Trophoblast cell (in vitro differentiated cells and primary cell): ENCODE measurements around the gene PHACTR1.

Experiments used
- DNase-seq, 2 donors: peaks; one replicate each; pipeline ENCODE4 v3.0.0-alpha.2; 2016
- H2AFZ ChIP-seq: 2 replicates; pipeline ENCODE4 v1.6.1; 2013; ENCODE audit warnings: low read length, moderate library complexity, mild to moderate bottlenecking; ENCODE audit not compliant: insufficient read depth, poor library complexity
- H2AK5ac ChIP-seq: 2 replicates; pipeline ENCODE4 v1.6.1; 2013; ENCODE audit warnings: mild to moderate bottlenecking, low read length
- H2BK120ac ChIP-seq: 2 replicates; pipeline ENCODE4 v1.6.1; 2013; ENCODE audit warnings: low read length, mild to moderate bottlenecking, moderate library complexity; ENCODE audit not compliant: insufficient read depth, poor library complexity
- H2BK12ac ChIP-seq: 2 replicates; pipeline ENCODE4 v1.6.1; 2013; ENCODE audit warnings: mild to moderate bottlenecking, low read length, moderate library complexity
- H2BK5ac ChIP-seq: 2 replicates; pipeline ENCODE4 v1.6.1; 2013; ENCODE audit warnings: low read length, low read depth, moderate library complexity, mild to moderate bottlenecking; ENCODE audit not compliant: poor library complexity
- H3K14ac ChIP-seq: 2 replicates; pipeline ENCODE4 v1.6.1; 2013; ENCODE audit warnings: mild to moderate bottlenecking, low read length
- H3K18ac ChIP-seq: 2 replicates; pipeline ENCODE4 v1.6.1; 2013; ENCODE audit warnings: mild to moderate bottlenecking, low read length
- H3K23ac ChIP-seq: 2 replicates; pipeline ENCODE4 v1.6.1; 2013; ENCODE audit warnings: low read length
- H3K27ac ChIP-seq: 2 replicates; pipeline ENCODE4 v1.5.1; 2013; ENCODE audit warnings: low read depth, mild to moderate bottlenecking, inconsistent platforms, low read length, moderate library complexity
- H3K27me3 ChIP-seq: 2 replicates; pipeline ENCODE4 v1.6.1; 2013; ENCODE audit warnings: inconsistent platforms, mild to moderate bottlenecking, low read length, moderate library complexity; ENCODE audit not compliant: insufficient read depth
- H3K36me3 ChIP-seq, 2 experiments: 1 replicate in 1 of 2; 2 replicates in 1 of 2; pipeline ENCODE4 v1.6.1; 2013; ENCODE audit warnings: low read length in 2 of 2, mild to moderate bottlenecking in 2 of 2, moderate library complexity in 1 of 2; ENCODE audit not compliant: insufficient read depth in 2 of 2, control insufficient read depth in 1 of 2
- H3K4ac ChIP-seq: 2 replicates; pipeline ENCODE4 v1.6.1; 2013; ENCODE audit warnings: low read depth, mild to moderate bottlenecking, low read length, moderate library complexity
- H3K4me1 ChIP-seq, 2 experiments: 1 replicate in 1 of 2; 2 replicates in 1 of 2; pipeline ENCODE4 v1.6.1; 2013; ENCODE audit warnings: low read length in 2 of 2, mild to moderate bottlenecking in 2 of 2, moderate library complexity in 1 of 2; ENCODE audit not compliant: insufficient read depth in 2 of 2, control insufficient read depth in 1 of 2
- H3K4me2 ChIP-seq: 2 replicates; pipeline ENCODE4 v1.6.1; 2013; ENCODE audit warnings: inconsistent platforms, mild to moderate bottlenecking, low read length, moderate library complexity
- H3K4me3 ChIP-seq: 2 replicates; pipeline ENCODE4 v1.5.1; 2013; ENCODE audit warnings: mild to moderate bottlenecking, low read depth, low read length, inconsistent platforms
- H3K79me1 ChIP-seq: one replicate; pipeline ENCODE4 v1.6.1; 2013; ENCODE audit warnings: low read length
- H3K79me2 ChIP-seq: 2 replicates; pipeline ENCODE4 v1.6.1; 2013; ENCODE audit warnings: low read length, mild to moderate bottlenecking; ENCODE audit not compliant: control insufficient read depth, insufficient read depth, poor library complexity
- H3K9ac ChIP-seq: 2 replicates; pipeline ENCODE4 v1.6.1; 2013; ENCODE audit warnings: mild to moderate bottlenecking, low read length
- H3K9me3 ChIP-seq: 2 replicates; pipeline ENCODE4 v1.6.1; 2013; ENCODE audit warnings: low read depth, mild to moderate bottlenecking, control low read depth, inconsistent platforms, low read length; ENCODE audit not compliant: insufficient read depth
- H4K12ac ChIP-seq: 2 replicates; pipeline ENCODE4 v1.6.1; 2013; ENCODE audit warnings: low read depth, mild to moderate bottlenecking, low read length, moderate library complexity
- H4K8ac ChIP-seq: 2 replicates; pipeline ENCODE4 v1.6.1; 2013; ENCODE audit warnings: low read depth, mild to moderate bottlenecking, low read length, moderate library complexity
- H4K91ac ChIP-seq: one replicate; pipeline ENCODE4 v1.6.1; 2013; ENCODE audit warnings: low read depth, mild to moderate bottlenecking, low read length, moderate library complexity
- WGBS: extraction: QIAGEN DNeasy Blood & Tissue Kit; methylation state at CpG from one replicate; pipeline ENCODE4 v1.1.7; 2013; ENCODE audit warnings: missing lambda C conversion rate; ENCODE audit not compliant: insufficient read length, insufficient coverage; ENCODE audit errors: extremely low coverage; 5-methylcytosine and 5-hydroxymethylcytosine counted together

PHACTR1 gene

GRCh38 chr6:12980741-12981140 lies 264.2 kb downstream of the PHACTR1 start:
- Histone ChIP-seq H4K91ac (no peak overlapping the region), H4K12ac (no peak overlapping the region), H3K27ac (no peak overlapping the region), H3K18ac (no peak overlapping the region), H3K4me2 (no peak overlapping the region), H3K4me1 (no peaks in the 10 kb centered on the region), H2BK12ac (no peak overlapping the region), H3K79me1 (no peaks in the 10 kb centered on the region), H2BK120ac (no peak overlapping the region), H3K14ac (no peak overlapping the region), H3K9me3 (no peaks in the 10 kb centered on the region), H3K9ac (no peak overlapping the region), H3K23ac (no peak overlapping the region), H3K4ac (no peak overlapping the region), H3K27me3 (no peaks in the 10 kb centered on the region), H3K36me3 (no peaks in the 10 kb centered on the region), H2AFZ (no peak overlapping the region), H2AK5ac (no peak overlapping the region), H2BK5ac (no peak overlapping the region), H3K4me3 (no peak overlapping the region), H3K79me2 (no peaks in the 10 kb centered on the region), H4K8ac (no peak overlapping the region)
- DNase-seq, result no peak
- WGBS, result no CpG with 5 or more reads among the region's 4 CpGs

GRCh38 chr6:12984776-12985175 lies 268.2 kb downstream of the PHACTR1 start:
- no peak overlapping the region for H3K4ac ChIP-seq
- no peak overlapping the region for H3K18ac ChIP-seq
- H3K23ac ChIP-seq, result no peak overlapping the region
- no peaks in the 10 kb centered on the region for H3K27me3 ChIP-seq
- no peak overlapping the region for H4K91ac ChIP-seq
- H2AK5ac ChIP-seq, result no peak overlapping the region
- H3K9ac ChIP-seq, result no peak overlapping the region
- H3K27ac ChIP-seq, result no peak overlapping the region
- no peaks in the 10 kb centered on the region for H3K36me3 ChIP-seq
- H2BK120ac ChIP-seq, result no peak overlapping the region
- H3K79me2 ChIP-seq, result no peaks in the 10 kb centered on the region
- no peak overlapping the region for H2BK12ac ChIP-seq
- H3K79me1 ChIP-seq, result no peaks in the 10 kb centered on the region
- H3K14ac ChIP-seq, result no peak overlapping the region
- no peaks in the 10 kb centered on the region for H3K4me1 ChIP-seq
- no peak overlapping the region for H2BK5ac ChIP-seq
- no peak overlapping the region for H3K4me3 ChIP-seq
- H3K4me2 ChIP-seq, result no peak overlapping the region
- no peak overlapping the region for H4K8ac ChIP-seq
- H4K12ac ChIP-seq, result no peak overlapping the region
- no peaks in the 10 kb centered on the region for H3K9me3 ChIP-seq
- DNase-seq, result no peak
- no CpG with 5 or more reads among the region's 2 CpGs for WGBS
- no peak overlapping the region for H2AFZ ChIP-seq

- no peaks in the 10 kb centered on the region for H3K79me1 ChIP-seq
- H3K4me2 ChIP-seq, result no peak overlapping the region
- DNase-seq, result no peak
- no peak overlapping the region for H4K8ac ChIP-seq
- H3K36me3 ChIP-seq, result no peaks in the 10 kb centered on the region
- no peaks in the 10 kb centered on the region for H3K27me3 ChIP-seq
- no peaks in the 10 kb centered on the region for H3K79me2 ChIP-seq
- peaks cover 3% of the 10 kb centered on the region for H3K9me3 ChIP-seq
- H2BK12ac ChIP-seq, result no peak overlapping the region
- H3K4ac ChIP-seq, result no peak overlapping the region
- H3K23ac ChIP-seq, result no peak overlapping the region
- no peak overlapping the region for H2BK5ac ChIP-seq
- no peak overlapping the region for H3K27ac ChIP-seq
- no peak overlapping the region for H3K4me3 ChIP-seq
- H3K18ac ChIP-seq, result no peak overlapping the region
- H3K4me1 ChIP-seq, result no peaks in the 10 kb centered on the region
- H2AK5ac ChIP-seq, result no peak overlapping the region
- no peak overlapping the region for H4K12ac ChIP-seq
- no peak overlapping the region for H3K9ac ChIP-seq
- no peak overlapping the region for H2AFZ ChIP-seq
- H4K91ac ChIP-seq, result no peak overlapping the region
- H2BK120ac ChIP-seq, result no peak overlapping the region
- H3K14ac ChIP-seq, result no peak overlapping the region
Measured at GRCh38 chr6:12987783-12988182, 271.2 kb downstream of the PHACTR1 start.

GRCh38 chr6:12990162-12990561 lies 273.6 kb downstream of the PHACTR1 start:
- no peak overlapping the region for H4K12ac ChIP-seq
- H3K18ac ChIP-seq, result no peak overlapping the region
- H3K9me3 ChIP-seq, result peaks cover 3% of the 10 kb centered on the region
- H3K4me2 ChIP-seq, result no peak overlapping the region
- no peak overlapping the region for H2BK12ac ChIP-seq
- no peaks in the 10 kb centered on the region for H3K36me3 ChIP-seq
- H3K27me3 ChIP-seq, result no peaks in the 10 kb centered on the region
- H4K8ac ChIP-seq, result no peak overlapping the region
- no peak for DNase-seq
- H3K4me3 ChIP-seq, result no peak overlapping the region
- H2AK5ac ChIP-seq, result no peak overlapping the region
- no peaks in the 10 kb centered on the region for H3K79me1 ChIP-seq
- H3K4ac ChIP-seq, result no peak overlapping the region
- no peak overlapping the region for H2AFZ ChIP-seq
- no peak overlapping the region for H2BK120ac ChIP-seq
- H4K91ac ChIP-seq, result no peak overlapping the region
- no peak overlapping the region for H3K23ac ChIP-seq
- no peaks in the 10 kb centered on the region for H3K79me2 ChIP-seq
- no CpG with 5 or more reads among the region's 7 CpGs for WGBS
- H3K14ac ChIP-seq, result no peak overlapping the region
- H3K27ac ChIP-seq, result no peak overlapping the region
- no peaks in the 10 kb centered on the region for H3K4me1 ChIP-seq
- no peak overlapping the region for H3K9ac ChIP-seq
- H2BK5ac ChIP-seq, result no peak overlapping the region
